Subcutaneous adipose tissue (tissue), 4 donors: ENCODE data around the gene SLC16A12. TPM values are rescaled to one million over a fixed set of nuclear protein-coding genes. Genes with fewer than 3 reads are reported as not detected.

ENCODE experiments used
- total RNA-seq, 4 donors: library from RNA; depleted of rRNA; stranded (reverse); fragments of >200 nt; gene quantifications; one replicate each; pipeline ENCODE4 v1.1.0, GENCODE V29; 2016
- TF ChIP-seq, protein P1 (sequence below): fragments of 450-650 bp; IDR thresholded peaks from one replicate; pipeline ENCODE4 v1.5.1; 2016; ENCODE audit warnings: low read depth, mild to moderate bottlenecking, control low read depth, antibody characterized with exemption, moderate library complexity

The SLC16A12 gene
- total RNA-seq, 4 donors from 2014 or later = 1.0 to 8.9 (median 4.2) TPM

DNA sequence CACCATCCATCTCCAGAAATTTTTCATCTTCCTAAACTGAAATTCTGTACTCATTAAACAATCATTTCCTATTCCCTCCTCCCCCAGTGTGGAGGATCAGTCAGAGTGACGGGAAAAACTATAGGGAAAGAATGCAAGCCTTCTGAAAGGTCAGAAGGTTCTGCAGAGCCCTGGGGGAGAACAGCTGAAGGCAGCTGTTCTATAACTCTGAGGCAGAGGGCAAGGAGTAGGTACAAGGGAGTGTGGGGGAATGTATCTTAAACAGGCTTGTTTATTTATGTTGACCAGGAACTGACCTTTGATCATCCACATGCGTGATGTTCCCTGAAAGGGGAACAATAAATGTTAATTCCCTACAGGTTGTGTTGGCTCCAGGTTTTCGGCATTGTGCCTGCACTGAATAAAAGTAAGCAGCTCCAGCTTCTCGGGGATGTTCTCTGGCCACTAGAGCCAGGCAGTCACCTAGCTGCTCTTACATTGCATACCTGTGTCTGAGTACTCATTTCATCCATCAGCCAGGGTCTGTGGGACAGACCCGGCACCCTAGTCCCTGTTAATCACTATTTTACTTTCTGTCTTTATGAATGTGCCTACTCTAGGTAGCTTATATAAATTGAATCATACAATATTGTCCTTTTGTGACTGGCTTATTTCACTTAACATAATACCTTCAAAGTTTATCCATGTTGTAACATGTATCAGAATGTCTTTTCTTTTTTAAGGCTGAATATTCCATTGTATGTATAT is 137.2 kb downstream of the SLC16A12 start:
- TF ChIP-seq, protein P1, sequence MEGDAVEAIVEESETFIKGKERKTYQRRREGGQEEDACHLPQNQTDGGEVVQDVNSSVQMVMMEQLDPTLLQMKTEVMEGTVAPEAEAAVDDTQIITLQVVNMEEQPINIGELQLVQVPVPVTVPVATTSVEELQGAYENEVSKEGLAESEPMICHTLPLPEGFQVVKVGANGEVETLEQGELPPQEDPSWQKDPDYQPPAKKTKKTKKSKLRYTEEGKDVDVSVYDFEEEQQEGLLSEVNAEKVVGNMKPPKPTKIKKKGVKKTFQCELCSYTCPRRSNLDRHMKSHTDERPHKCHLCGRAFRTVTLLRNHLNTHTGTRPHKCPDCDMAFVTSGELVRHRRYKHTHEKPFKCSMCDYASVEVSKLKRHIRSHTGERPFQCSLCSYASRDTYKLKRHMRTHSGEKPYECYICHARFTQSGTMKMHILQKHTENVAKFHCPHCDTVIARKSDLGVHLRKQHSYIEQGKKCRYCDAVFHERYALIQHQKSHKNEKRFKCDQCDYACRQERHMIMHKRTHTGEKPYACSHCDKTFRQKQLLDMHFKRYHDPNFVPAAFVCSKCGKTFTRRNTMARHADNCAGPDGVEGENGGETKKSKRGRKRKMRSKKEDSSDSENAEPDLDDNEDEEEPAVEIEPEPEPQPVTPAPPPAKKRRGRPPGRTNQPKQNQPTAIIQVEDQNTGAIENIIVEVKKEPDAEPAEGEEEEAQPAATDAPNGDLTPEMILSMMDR = no peak

GRCh38 chr10:89395141-89395540 is 140.3 kb downstream of the SLC16A12 start:
- TF ChIP-seq, protein P1 = no peak

DNA sequence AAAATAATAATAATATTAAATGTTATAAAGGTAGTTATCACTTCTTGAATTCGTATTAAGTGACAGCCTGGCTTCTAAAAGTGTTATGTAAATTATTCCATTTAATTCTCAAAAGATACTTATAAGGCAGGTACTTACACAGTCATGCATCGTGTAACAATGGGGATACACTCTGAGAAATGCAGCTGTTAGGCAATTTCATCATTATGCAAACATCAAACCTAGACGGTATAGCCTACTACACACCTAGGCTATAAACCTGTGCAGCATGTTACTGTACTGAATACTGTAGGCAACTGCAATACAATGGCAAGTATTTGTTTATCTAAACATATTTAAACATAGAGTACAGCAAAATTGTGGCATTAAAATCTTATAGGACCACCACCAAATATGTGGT is 141.5 kb downstream of the SLC16A12 start:
- TF ChIP-seq, protein P1 = no peak

DNA sequence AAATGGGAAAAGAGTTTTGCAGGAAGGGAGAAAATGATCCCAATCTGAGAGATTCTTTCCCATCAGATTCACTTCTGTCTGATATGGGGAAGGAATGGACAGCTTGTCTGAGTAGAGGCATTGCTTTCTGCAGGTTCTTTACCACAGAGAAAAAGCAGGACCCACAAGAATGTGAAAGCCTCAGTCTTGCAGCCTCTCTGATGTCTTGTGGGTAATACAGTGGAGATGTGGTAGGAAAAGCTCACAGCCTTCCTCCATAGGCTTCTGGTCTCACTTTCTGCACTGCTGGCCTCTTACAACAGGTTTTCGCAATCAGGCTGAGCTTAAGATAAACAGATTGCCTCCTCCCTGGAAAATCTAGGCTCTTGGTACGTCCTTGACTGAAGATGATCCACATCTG is 142.4 kb downstream of the SLC16A12 start:
- TF ChIP-seq, protein P1 = no peak

DNA sequence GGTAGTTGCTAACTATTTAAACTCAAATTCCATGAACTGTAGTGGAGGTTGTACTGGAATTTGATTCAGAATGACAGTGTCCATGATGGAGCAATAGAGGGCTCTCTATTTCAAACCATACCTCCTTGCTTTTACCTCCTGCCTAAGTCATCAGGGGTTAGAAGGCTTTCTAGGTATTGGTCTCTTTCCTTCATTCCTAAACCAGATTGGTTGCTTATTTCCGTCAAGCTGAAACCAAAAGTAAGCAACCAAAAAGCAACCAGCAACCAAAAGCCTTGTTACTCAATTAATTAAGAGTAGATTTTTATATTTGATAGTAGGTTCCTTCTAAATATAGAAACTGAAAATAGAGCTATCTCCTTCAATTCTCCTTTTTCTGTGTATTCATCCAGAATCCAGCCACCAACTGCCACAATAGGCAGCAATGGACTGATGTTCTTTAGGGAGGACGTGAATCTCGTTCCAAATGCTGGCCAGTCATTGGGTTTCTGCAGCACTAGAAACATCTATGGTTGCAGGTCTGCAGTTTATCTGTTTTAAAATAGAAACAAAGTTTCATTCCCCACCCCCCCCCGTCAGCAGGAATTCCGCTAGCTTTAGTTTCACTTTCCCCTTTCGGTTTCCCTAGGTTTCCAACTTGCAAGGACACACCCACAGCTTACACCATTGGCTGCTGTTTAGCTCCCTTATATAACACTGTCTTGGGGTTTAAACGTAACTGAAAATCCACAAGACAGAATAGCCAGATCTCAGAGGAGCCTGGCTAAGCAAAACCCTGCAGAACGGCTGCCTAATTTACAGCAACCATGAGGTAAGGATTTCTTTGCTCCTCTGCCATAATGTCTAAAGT is 143.3 kb downstream of the SLC16A12 start, which contains the start of gene IFIT1:
IFIT1 (plus strand) TSS at position 717 of the 850 bp plus-strand sequence; CDS start at position 807, 90 bp downstream.
- TF ChIP-seq, protein P1 = no peak

DNA sequence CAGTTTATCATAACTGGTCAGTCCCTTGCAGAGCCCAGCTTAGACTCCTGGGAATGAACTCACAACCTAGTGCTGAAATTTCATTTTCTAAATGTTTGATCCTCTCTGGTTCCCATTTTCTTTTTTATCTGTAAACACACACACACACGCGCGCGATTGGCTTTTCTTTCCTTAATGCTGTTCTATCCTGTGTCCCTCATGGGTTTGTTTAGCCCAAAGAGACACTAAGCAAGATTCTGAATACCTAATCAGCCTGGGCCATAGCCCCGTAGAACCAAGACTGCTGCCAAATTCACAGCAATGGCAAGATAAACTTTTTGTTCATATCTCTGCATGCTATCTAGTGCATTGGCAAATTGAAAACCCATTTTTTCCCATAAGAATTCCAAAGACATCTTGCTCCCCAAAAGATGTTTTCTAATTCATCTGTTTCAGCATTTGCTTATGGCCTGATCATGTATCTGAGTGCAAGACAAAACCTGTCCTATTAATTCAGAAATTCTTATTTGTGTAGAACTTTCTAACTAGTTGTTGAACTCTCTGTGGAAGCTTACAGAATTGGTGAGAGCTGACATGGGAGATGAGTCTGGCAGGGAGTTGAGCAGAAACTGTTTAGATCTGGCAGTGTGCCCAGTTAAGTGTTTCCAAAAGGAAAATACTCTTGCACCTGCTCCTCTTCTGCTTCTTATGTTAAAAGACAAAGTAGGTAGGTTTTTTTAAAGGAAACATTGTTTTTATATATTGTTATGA is 144.7 kb downstream of the SLC16A12 start:
- TF ChIP-seq, protein P1 = no peak
